Esophagus mucosa (tissue), 1 donor: ENCODE results near the gene SPRR4. TPM values are rescaled to one million over a fixed set of nuclear protein-coding genes. Genes with fewer than 3 reads are reported as not detected.
A peak's percentile ranks its signal among the peaks of the same experiment; 100 is the strongest.

ENCODE experiments used
- ATAC-seq: fragments of 200-7000 bp; cut with Tn5 transposase; one replicate; pipeline ENCODE4 v1.9.1; 2020
- total RNA-seq: library from RNA; stranded (reverse); gene quantifications from one replicate; pipeline ENCODE4 v1.2.4, GENCODE V29; 2023
- donor health status: DM: yes; HTN: yes; CAD: no.

SPRR4 gene
- total RNA-seq, result not detected

GRCh38 chr1:152970495-152970894 is at the start of gene SPRR4:
SPRR4 (plus strand) TSS chr1:152970648; CDS start chr1:152971891, 1,243 bp downstream.
- no peak for ATAC-seq

- peak; percentile 36 for ATAC-seq
Measured at GRCh38 chr1:152924191-152924590, 46.3 kb upstream of the SPRR4 start.

GRCh38 chr1:152926091-152926490 is 44.4 kb upstream of the SPRR4 start:
- peak; percentile 85 for ATAC-seq

- ATAC-seq, result no peak
Measured at GRCh38 chr1:152928671-152929070, 41.8 kb upstream of the SPRR4 start.

- ATAC-seq, result peak; percentile 89
Measured at GRCh38 chr1:152932170-152932811, 38.2 kb upstream of the SPRR4 start.

- peak; percentile 79 for ATAC-seq
Measured at GRCh38 chr1:152933196-152933595, 37.3 kb upstream of the SPRR4 start.

- no peak for ATAC-seq
Measured at GRCh38 chr1:152940614-152941013, 29.8 kb upstream of the SPRR4 start.

GRCh38 chr1:152941037-152941711 is 29.3 kb upstream of the SPRR4 start:
- peak; percentile 99 for ATAC-seq

GRCh38 chr1:152942161-152942560 is 28.3 kb upstream of the SPRR4 start:
- ATAC-seq, result no peak

GRCh38 chr1:152946248-152946647 is 24.2 kb upstream of the SPRR4 start:
- ATAC-seq, result no peak

- no peak for ATAC-seq
Measured at GRCh38 chr1:152946651-152947256, 23.7 kb upstream of the SPRR4 start, which contains the start of gene SPRR5. SPRR5 (plus strand) TSS chr1:152947206; CDS start chr1:152948555, 1,349 bp downstream.

GRCh38 chr1:152951711-152952110 is 18.7 kb upstream of the SPRR4 start:
- no peak for ATAC-seq

- peak; percentile 95 for ATAC-seq
Measured at GRCh38 chr1:152953761-152954160, 16.7 kb upstream of the SPRR4 start.

GRCh38 chr1:152954436-152954835 is 16.0 kb upstream of the SPRR4 start:
- peak; percentile 86 for ATAC-seq

- ATAC-seq, result no peak
Measured at GRCh38 chr1:152957561-152957960, 12.9 kb upstream of the SPRR4 start.

- no peak for ATAC-seq
Measured at GRCh38 chr1:152959273-152959672, 11.2 kb upstream of the SPRR4 start.

- peak; percentile 44 for ATAC-seq
Measured at GRCh38 chr1:152959801-152960451, 10.5 kb upstream of the SPRR4 start.

GRCh38 chr1:152960452-152961044 is 9.9 kb upstream of the SPRR4 start:
- ATAC-seq, result peak; percentile 10

GRCh38 chr1:152961226-152961891 is 9.1 kb upstream of the SPRR4 start:
- no peak for ATAC-seq

- no peak for ATAC-seq
Measured at GRCh38 chr1:152962876-152963415, 7.5 kb upstream of the SPRR4 start.

GRCh38 chr1:152964536-152964935 is 5.9 kb upstream of the SPRR4 start:
- peak; percentile 32 for ATAC-seq

GRCh38 chr1:152965853-152966252 is 4.6 kb upstream of the SPRR4 start:
- no peak for ATAC-seq
